ENCODE data around the gene DCAF11. TPM values are rescaled to one million over a fixed set of nuclear protein-coding genes. Genes with fewer than 3 reads are reported as not detected.
"Not testable (repeated sequence)": the region's sequence is repeated elsewhere in the genome, so short reads cannot be mapped to it uniquely, and the experiment has no call there.

The DCAF11 gene
- polyA plus RNA-seq, 3 donors = 45.6 to 56.6 (median 48.8) TPM

GRCh38 chr14:24103451-24103850, 11.1 kb upstream of the DCAF11 start:
- H3K36me3 Mint-ChIP-seq = peaks cover 46 to 59% of the 10 kb centered on the region in 2 donors
- peaks cover 35 to 65% of the 10 kb centered on the region in 2 donors for H3K36me3 ChIP-seq (replicated peaks in 1 of 2; ENCODE audit: control insufficient read depth in 1 of 2, insufficient read depth in 2 of 2, low read length in 2 of 2)
- H3K27me3 Mint-ChIP-seq (ENCODE audit: low read depth in 3 of 3) = peaks cover 0 to 3% (median 0%) of the 10 kb centered on the region in 3 donors
- peaks cover 9% of the 10 kb centered on the region for H4K20me1 ChIP-seq (ENCODE audit: insufficient read depth, low read length)
- H3K27me3 ChIP-seq (ENCODE audit: control insufficient read depth in 2 of 2, insufficient read depth in 2 of 2, low read length in 2 of 2) = no peaks in the 10 kb centered on the region
- H3K4me3 ChIP-seq (replicated peaks in 1 of 3; ENCODE audit: low read depth in 2 of 3, low read length in 3 of 3) = no peak overlapping the region
- 96% methylated on average over 9 of the region's 13 CpGs for WGBS (ENCODE audit: insufficient coverage)
- H2AFZ ChIP-seq (ENCODE audit: insufficient read depth, low read depth, low read length, poor library complexity, severe bottlenecking) = no peak overlapping the region
- H3K4me2 ChIP-seq (replicated peaks; ENCODE audit: extremely low read depth, low read length, poor library complexity, severe bottlenecking) = no peak overlapping the region
- peaks cover 0 to 7% (median 2%) of the 10 kb centered on the region in 7 donors for H3K9me3 Mint-ChIP-seq
- intact Hi-C loops (cut with micrococcal nuclease) = loop anchor here in 1 of 2 donors (10.0 kb wide), 1 partner anchor 119 kb away; the partner anchor contains the start of gene DHRS4L2
- H3K79me2 ChIP-seq (ENCODE audit: insufficient read depth, low read length) = no peaks in the 10 kb centered on the region
- H3K4me3 Mint-ChIP-seq = no peak overlapping the region
- TF ChIP-seq, protein P1, sequence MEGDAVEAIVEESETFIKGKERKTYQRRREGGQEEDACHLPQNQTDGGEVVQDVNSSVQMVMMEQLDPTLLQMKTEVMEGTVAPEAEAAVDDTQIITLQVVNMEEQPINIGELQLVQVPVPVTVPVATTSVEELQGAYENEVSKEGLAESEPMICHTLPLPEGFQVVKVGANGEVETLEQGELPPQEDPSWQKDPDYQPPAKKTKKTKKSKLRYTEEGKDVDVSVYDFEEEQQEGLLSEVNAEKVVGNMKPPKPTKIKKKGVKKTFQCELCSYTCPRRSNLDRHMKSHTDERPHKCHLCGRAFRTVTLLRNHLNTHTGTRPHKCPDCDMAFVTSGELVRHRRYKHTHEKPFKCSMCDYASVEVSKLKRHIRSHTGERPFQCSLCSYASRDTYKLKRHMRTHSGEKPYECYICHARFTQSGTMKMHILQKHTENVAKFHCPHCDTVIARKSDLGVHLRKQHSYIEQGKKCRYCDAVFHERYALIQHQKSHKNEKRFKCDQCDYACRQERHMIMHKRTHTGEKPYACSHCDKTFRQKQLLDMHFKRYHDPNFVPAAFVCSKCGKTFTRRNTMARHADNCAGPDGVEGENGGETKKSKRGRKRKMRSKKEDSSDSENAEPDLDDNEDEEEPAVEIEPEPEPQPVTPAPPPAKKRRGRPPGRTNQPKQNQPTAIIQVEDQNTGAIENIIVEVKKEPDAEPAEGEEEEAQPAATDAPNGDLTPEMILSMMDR (IDR thresholded peaks at IDR 0.05) = no peak
- H3K4me1 ChIP-seq (ENCODE audit: control insufficient read depth in 1 of 2, insufficient read depth in 2 of 2, low read length in 2 of 2) = peaks cover 23 to 24% of the 10 kb centered on the region in 2 donors
- H3K4me1 Mint-ChIP-seq = peaks cover 26% of the 10 kb centered on the region
- DNase-seq = no peak
- no peak overlapping the region for H3K27ac ChIP-seq (ENCODE audit: low read depth in 1 of 2, low read length in 2 of 2)
- H3K9ac ChIP-seq (ENCODE audit: insufficient read depth, low read length, poor library complexity, severe bottlenecking) = no peak overlapping the region
- no peaks in the 10 kb centered on the region for H3K9me3 ChIP-seq (replicated peaks in 1 of 2; ENCODE audit: control insufficient read depth in 1 of 2, insufficient read depth in 1 of 2, low read length in 2 of 2)
- H3K27ac Mint-ChIP-seq = peak overlapping the region in 2 of 7 donors; percentile 13 to 76

- H3K36me3 ChIP-seq (replicated peaks in 1 of 2; ENCODE audit: control insufficient read depth in 1 of 2, insufficient read depth in 2 of 2, low read length in 2 of 2) = peaks cover 26 to 44% of the 10 kb centered on the region in 2 donors
- H2AFZ ChIP-seq (ENCODE audit: insufficient read depth, low read depth, low read length, poor library complexity, severe bottlenecking); H3K27me3 ChIP-seq (ENCODE audit: control insufficient read depth in 2 of 2, insufficient read depth in 2 of 2, low read length in 2 of 2); H3K9ac ChIP-seq (ENCODE audit: insufficient read depth, low read length, poor library complexity, severe bottlenecking); H3K79me2 ChIP-seq (ENCODE audit: insufficient read depth, low read length); H3K9me3 ChIP-seq (replicated peaks in 1 of 2; ENCODE audit: control insufficient read depth in 1 of 2, insufficient read depth in 1 of 2, low read length in 2 of 2); H3K9me3 Mint-ChIP-seq; H3K4me3 Mint-ChIP-seq; H4K20me1 ChIP-seq (ENCODE audit: insufficient read depth, low read length); H3K4me2 ChIP-seq (replicated peaks; ENCODE audit: extremely low read depth, low read length, poor library complexity, severe bottlenecking); H3K4me1 ChIP-seq (ENCODE audit: control insufficient read depth in 1 of 2, insufficient read depth in 2 of 2, low read length in 2 of 2); DNase-seq; H3K4me3 ChIP-seq (replicated peaks in 1 of 3; ENCODE audit: low read depth in 2 of 3, low read length in 3 of 3); H3K27me3 Mint-ChIP-seq (ENCODE audit: low read depth in 3 of 3): not testable (repeated sequence)
- intact Hi-C loops (cut with micrococcal nuclease) = loop anchor here (5.0 to 10.0 kb wide), 3 partner anchors 48 to 121 kb away; partner anchors contain the start of gene DHRS4L2 (in 1 of the 2)
- Mint-ChIP-seq H3K4me1 (peaks cover 13% of the 10 kb centered on the region), H3K27ac (peak overlapping the region in 2 of 7 donors; percentile 18 to 60), H3K36me3 (peaks cover 38 to 42% of the 10 kb centered on the region in 2 donors)
- peak overlapping the region in 1 of 2 donors; percentile 6 for H3K27ac ChIP-seq (ENCODE audit: low read depth in 1 of 2, low read length in 2 of 2)
- WGBS (ENCODE audit: insufficient coverage) = 93% methylated on average over 3 of the region's 8 CpGs
Measured at GRCh38 chr14:24105609-24106239, 8.9 kb upstream of the DCAF11 start.
